HepG2 (cell line): Measurements from ENCODE around the gene GRAMD2A. TPM values are rescaled to one million over a fixed set of nuclear protein-coding genes. Genes with fewer than 3 reads are reported as not detected.

ENCODE experiments used
- ETV6 ChIP-seq: sonication (generic); formaldehyde crosslinking; conservative IDR thresholded peaks from 2 replicates; pipeline ENCODE4 v1.4.0; 2020; ENCODE audit warnings: missing genetic modification reagents
- GATAD1 ChIP-seq: IDR thresholded peaks from 2 replicates; pipeline ENCODE4 v1.6.1; 2016; ENCODE audit warnings: missing genetic modification reagents, missing compliant biosample characterization
- GATAD2A ChIP-seq: IDR thresholded peaks from 2 replicates; pipeline ENCODE4 v1.6.1; 2016
- MAFG ChIP-seq: sonication (generic); formaldehyde crosslinking; IDR thresholded peaks from 2 replicates; pipeline ENCODE4 v1.5.1; 2020; ENCODE audit warnings: mild to moderate bottlenecking, missing genetic modification reagents
- NFIC ChIP-seq: IDR thresholded peaks from 2 replicates; pipeline ENCODE4 v1.6.1; 2012; ENCODE audit warnings: mild to moderate bottlenecking, low read length, inconsistent platforms
- NR2F1 ChIP-seq, 2 experiments: fragments of 450-650 bp in 1 of 2; formaldehyde crosslinking in 1 of 2; IDR thresholded peaks; 2 replicates each; pipeline versions ENCODE4 v1.5.0 to v1.6.1; 2016 to 2020; ENCODE audit warnings: mild to moderate bottlenecking in 1 of 2, missing compliant biosample characterization in 1 of 2, missing genetic modification reagents in 1 of 2, moderate library complexity in 1 of 2
- PHF20 ChIP-seq: sonication (generic); formaldehyde crosslinking; IDR thresholded peaks from 2 replicates; pipeline ENCODE4 v1.5.0; 2020; ENCODE audit warnings: mild to moderate bottlenecking, missing genetic modification reagents
- POLR2A ChIP-seq, 2 experiments: IDR thresholded peaks; 2 replicates each; pipeline ENCODE4 v1.6.1; 2011; ENCODE audit warnings: low read depth in 2 of 2, low read length in 2 of 2, mild to moderate bottlenecking in 1 of 2, moderate library complexity in 1 of 2; ENCODE audit not compliant: insufficient read depth in 1 of 2
- POLR2G ChIP-seq: fragments of 200-400 bp; formaldehyde crosslinking; IDR thresholded peaks from 2 replicates; pipeline ENCODE4 v1.6.1; 2018; ENCODE audit warnings: mild to moderate bottlenecking, low read depth, low read length, moderate library complexity
- PRPF4 ChIP-seq: fragments of 200-400 bp; formaldehyde crosslinking; IDR thresholded peaks from 2 replicates; pipeline ENCODE4 v1.6.1; 2016; ENCODE audit warnings: low read length, low read depth; ENCODE audit not compliant: poor library complexity, severe bottlenecking
- THAP11 ChIP-seq: IDR thresholded peaks from 2 replicates; pipeline ENCODE4 v1.6.1; 2016; ENCODE audit warnings: missing biosample characterization, missing genetic modification reagents
- ZNF333 ChIP-seq: sonication (generic); formaldehyde crosslinking; IDR thresholded peaks from 2 replicates; pipeline ENCODE4 v1.4.0; 2020; ENCODE audit warnings: mild to moderate bottlenecking, missing genetic modification reagents, borderline replicate concordance
- ZNF367 ChIP-seq: sonication (generic); formaldehyde crosslinking; IDR thresholded peaks from 2 replicates; pipeline ENCODE4 v1.4.0; 2020; ENCODE audit warnings: missing genetic modification reagents, borderline replicate concordance
- ZNF674 ChIP-seq: sonication (generic); formaldehyde crosslinking; IDR thresholded peaks from 2 replicates; pipeline ENCODE4 v1.5.0; 2020; ENCODE audit warnings: low read depth, mild to moderate bottlenecking, missing genetic modification reagents
- ZNF75D ChIP-seq: sonication (generic); formaldehyde crosslinking; IDR thresholded peaks from 2 replicates; pipeline ENCODE4 v1.8.1; 2023; ENCODE audit warnings: missing genetic modification reagents, mild to moderate bottlenecking, borderline replicate concordance
- ZNF770 ChIP-seq: sonication (generic); formaldehyde crosslinking; IDR thresholded peaks from 2 replicates; pipeline ENCODE4 v1.5.0; 2020; ENCODE audit warnings: mild to moderate bottlenecking, missing genetic modification reagents
- ZNF780A ChIP-seq: sonication (generic); formaldehyde crosslinking; IDR thresholded peaks from 2 replicates; pipeline ENCODE4 v1.8.0; 2022; ENCODE audit warnings: mild to moderate bottlenecking, missing genetic modification reagents, moderate library complexity
- polyA plus RNA-seq, 8 experiments: library from polyadenylated mRNA; depleted of rRNA in 3 of 8; stranded (reverse) in 7 of 8; unstranded in 1 of 8; fragments of >200 nt; fragmentation: Illumina TruSeq in 4 of 8; extraction: Trizol in 4 of 8; gene quantifications; 2 replicates each; pipeline versions ENCODE4 v1.2.1 to v1.2.3, GENCODE V29; 2011 to 2016; ENCODE audit warnings: low read depth in 4 of 8, missing spikeins in 1 of 8, mixed read lengths in 1 of 8; ENCODE audit not compliant: insufficient read depth in 1 of 8
- total RNA-seq, 5 experiments: library from RNA; depleted of rRNA; stranded (reverse); fragments of >200 nt; fragmentation: Illumina TruSeq; extraction: Trizol; gene quantifications; 2 replicates each; pipeline ENCODE4 v1.2.3, GENCODE V29; 2016; ENCODE audit warnings: low read depth in 1 of 5
- TF ChIP-seq, protein P1 (sequence below): sonication (generic); formaldehyde crosslinking; IDR thresholded peaks from 2 replicates; pipeline ENCODE4 v1.5.0; 2020; ENCODE audit warnings: mild to moderate bottlenecking, missing genetic modification reagents, borderline replicate concordance
- TF ChIP-seq, protein P2 (sequence below): IDR thresholded peaks from 2 replicates; pipeline ENCODE4 v1.6.1; 2016

The GRAMD2A gene
- total and polyA plus RNA-seq, 2 of the 13 experiments (the other 11 are each of a cell fraction or from before 2014, with no cell fraction given) = 0.04 TPM; not detected in 1

- TF ChIP-seq PHF20 = no peak
- TF ChIP-seq MAFG (CRISPR knock-in tag) = peak; percentile 20; the same call in 1 of the 2 replicates
- no peak for TF ChIP-seq NR2F1 (CRISPR knock-in tag; IDR thresholded peaks at IDR 0.05)
- peak; percentile 45; the same call in 1 of the 2 replicates for TF ChIP-seq POLR2G
- TF ChIP-seq GATAD1 = no peak
- 0 out of 2 replicates have a peak, but pooled peaks have one; percentile 14 for TF ChIP-seq THAP11 (CRISPR knock-in tag)
- no peak for TF ChIP-seq ZNF674
- TF ChIP-seq ETV6 (CRISPR knock-in tag) = no peak
- TF ChIP-seq ZNF75D (CRISPR knock-in tag) = no peak
- TF ChIP-seq NFIC = peak; percentile 49; the same call in 1 of the 2 replicates
- TF ChIP-seq, protein P1, sequence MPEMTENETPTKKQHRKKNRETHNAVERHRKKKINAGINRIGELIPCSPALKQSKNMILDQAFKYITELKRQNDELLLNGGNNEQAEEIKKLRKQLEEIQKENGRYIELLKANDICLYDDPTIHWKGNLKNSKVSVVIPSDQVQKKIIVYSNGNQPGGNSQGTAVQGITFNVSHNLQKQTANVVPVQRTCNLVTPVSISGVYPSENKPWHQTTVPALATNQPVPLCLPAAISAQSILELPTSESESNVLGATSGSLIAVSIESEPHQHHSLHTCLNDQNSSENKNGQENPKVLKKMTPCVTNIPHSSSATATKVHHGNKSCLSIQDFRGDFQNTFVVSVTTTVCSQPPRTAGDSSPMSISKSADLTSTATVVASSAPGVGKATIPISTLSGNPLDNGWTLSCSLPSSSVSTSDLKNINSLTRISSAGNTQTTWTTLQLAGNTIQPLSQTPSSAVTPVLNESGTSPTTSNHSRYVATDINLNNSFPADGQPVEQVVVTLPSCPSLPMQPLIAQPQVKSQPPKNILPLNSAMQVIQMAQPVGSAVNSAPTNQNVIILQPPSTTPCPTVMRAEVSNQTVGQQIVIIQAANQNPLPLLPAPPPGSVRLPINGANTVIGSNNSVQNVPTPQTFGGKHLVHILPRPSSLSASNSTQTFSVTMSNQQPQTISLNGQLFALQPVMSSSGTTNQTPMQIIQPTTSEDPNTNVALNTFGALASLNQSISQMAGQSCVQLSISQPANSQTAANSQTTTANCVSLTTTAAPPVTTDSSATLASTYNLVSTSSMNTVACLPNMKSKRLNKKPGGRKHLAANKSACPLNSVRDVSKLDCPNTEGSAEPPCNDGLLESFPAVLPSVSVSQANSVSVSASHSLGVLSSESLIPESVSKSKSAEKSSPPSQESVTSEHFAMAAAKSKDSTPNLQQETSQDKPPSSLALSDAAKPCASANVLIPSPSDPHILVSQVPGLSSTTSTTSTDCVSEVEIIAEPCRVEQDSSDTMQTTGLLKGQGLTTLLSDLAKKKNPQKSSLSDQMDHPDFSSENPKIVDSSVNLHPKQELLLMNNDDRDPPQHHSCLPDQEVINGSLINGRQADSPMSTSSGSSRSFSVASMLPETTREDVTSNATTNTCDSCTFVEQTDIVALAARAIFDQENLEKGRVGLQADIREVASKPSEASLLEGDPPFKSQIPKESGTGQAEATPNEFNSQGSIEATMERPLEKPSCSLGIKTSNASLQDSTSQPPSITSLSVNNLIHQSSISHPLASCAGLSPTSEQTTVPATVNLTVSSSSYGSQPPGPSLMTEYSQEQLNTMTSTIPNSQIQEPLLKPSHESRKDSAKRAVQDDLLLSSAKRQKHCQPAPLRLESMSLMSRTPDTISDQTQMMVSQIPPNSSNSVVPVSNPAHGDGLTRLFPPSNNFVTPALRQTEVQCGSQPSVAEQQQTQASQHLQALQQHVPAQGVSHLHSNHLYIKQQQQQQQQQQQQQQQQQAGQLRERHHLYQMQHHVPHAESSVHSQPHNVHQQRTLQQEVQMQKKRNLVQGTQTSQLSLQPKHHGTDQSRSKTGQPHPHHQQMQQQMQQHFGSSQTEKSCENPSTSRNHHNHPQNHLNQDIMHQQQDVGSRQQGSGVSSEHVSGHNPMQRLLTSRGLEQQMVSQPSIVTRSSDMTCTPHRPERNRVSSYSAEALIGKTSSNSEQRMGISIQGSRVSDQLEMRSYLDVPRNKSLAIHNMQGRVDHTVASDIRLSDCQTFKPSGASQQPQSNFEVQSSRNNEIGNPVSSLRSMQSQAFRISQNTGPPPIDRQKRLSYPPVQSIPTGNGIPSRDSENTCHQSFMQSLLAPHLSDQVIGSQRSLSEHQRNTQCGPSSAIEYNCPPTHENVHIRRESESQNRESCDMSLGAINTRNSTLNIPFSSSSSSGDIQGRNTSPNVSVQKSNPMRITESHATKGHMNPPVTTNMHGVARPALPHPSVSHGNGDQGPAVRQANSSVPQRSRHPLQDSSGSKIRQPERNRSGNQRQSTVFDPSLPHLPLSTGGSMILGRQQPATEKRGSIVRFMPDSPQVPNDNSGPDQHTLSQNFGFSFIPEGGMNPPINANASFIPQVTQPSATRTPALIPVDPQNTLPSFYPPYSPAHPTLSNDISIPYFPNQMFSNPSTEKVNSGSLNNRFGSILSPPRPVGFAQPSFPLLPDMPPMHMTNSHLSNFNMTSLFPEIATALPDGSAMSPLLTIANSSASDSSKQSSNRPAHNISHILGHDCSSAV (CRISPR knock-in tag) = no peak
- TF ChIP-seq ZNF333 (CRISPR knock-in tag) = no peak
- no peak for TF ChIP-seq ZNF367
- TF ChIP-seq, protein P2, sequence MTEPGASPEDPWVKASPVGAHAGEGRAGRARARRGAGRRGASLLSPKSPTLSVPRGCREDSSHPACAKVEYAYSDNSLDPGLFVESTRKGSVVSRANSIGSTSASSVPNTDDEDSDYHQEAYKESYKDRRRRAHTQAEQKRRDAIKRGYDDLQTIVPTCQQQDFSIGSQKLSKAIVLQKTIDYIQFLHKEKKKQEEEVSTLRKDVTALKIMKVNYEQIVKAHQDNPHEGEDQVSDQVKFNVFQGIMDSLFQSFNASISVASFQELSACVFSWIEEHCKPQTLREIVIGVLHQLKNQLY (CRISPR knock-in tag) = no peak
- TF ChIP-seq PRPF4 = no peak
- TF ChIP-seq GATAD2A (CRISPR knock-in tag) = peak; percentile 39; the same call in 1 of the 2 replicates
- no peak for TF ChIP-seq ZNF770 (CRISPR knock-in tag)
- TF ChIP-seq ZNF780A (CRISPR knock-in tag) = no peak
- TF ChIP-seq POLR2A (IDR thresholded peaks at IDR 0.05; ENCODE audit: insufficient read depth in 1 of 2, low read depth in 2 of 2, low read length in 2 of 2) = peak; percentile 28 to 38; a peak in 2 of 4 replicates
Observed at GRCh38 chr15:72237029-72237852, 39.7 kb upstream of the GRAMD2A start (continued).
